Bronchus fibroblast of lung (primary cell): ENCODE data around the gene BMX. TPM values are rescaled to one million over a fixed set of nuclear protein-coding genes. Genes with fewer than 3 reads are reported as not detected.

Experiments used
- total RNA-seq: library from RNA; depleted of rRNA; stranded (reverse); fragments of >200 nt; gene quantifications from 2 replicates; pipeline ENCODE4 v1.2.3, GENCODE V29; 2015

The BMX gene
- not detected in 2 replicates for total RNA-seq

DNA sequence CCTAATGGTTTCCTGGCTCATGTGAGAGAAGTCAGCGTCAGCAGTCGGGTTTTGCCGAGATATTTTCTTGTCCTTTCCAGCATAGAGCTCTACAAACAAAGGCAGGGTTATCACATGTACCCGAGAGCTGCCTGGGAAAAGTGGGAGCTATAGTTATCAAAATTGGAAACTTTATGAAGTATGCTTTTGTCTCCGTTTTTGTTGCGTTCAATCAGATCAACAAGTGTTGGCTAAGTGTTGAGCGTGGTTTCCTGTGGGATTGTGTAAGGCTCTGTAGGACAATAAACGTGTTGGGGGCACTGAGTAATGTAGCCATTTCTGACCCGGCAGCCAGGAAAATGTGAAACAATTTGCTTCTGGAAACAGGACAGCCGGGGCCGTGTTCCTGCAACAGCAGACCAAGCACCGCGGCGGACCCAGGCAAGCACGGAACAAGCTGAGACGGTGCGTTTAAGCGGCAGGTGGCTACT, at the start of gene BMX:
Gene BMX, plus strand, starts transcription at position 311 of the 470 bp plus-strand sequence. CDS start 7,547 bp downstream, outside the sequence.

DNA sequence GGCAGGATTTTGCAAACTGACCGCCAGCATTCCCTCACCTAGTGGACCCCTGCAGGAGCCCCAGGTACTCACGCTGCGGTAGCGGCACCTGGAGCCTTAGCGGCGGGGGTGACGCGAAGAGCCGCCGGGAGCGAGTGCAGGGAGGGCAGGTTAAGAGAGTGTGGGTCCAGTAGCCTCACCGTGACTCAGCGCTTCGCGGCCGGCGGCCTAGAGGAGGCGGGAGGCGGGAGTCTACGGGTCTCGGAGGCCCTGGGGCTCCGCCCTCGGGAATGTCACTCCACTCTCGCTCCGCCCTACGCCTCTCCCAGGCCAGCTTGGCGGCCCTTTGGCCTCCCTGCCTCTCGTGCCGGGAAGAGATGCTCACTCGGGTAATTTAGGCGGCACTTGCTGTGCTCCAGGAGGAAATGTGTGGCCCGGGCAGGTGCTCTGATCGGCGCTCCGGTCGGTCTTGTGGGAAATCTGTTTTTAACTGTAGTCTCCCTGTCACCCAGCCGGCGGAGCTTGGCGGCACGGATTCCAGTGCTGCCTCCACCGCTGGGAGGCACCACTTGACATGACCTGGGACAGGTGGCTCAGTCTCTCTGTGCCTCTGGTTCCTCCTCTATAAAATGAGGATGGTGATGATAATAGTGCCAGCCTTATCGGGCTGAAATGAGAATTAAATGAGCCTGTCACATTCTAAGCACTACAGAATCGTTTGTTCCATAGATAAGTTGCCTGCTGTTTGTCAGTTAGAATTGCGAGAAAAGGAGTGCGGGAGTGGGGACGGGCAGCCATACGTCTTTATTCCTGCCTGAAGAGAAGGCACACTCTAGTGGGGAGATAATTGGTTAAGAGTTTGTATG, 7.3 kb upstream of the BMX start, which contains the start of gene PIR:
Gene PIR, minus strand, starts transcription at position 216 of the 845 bp plus-strand sequence. CDS start 2,076 bp downstream, outside the sequence.

DNA sequence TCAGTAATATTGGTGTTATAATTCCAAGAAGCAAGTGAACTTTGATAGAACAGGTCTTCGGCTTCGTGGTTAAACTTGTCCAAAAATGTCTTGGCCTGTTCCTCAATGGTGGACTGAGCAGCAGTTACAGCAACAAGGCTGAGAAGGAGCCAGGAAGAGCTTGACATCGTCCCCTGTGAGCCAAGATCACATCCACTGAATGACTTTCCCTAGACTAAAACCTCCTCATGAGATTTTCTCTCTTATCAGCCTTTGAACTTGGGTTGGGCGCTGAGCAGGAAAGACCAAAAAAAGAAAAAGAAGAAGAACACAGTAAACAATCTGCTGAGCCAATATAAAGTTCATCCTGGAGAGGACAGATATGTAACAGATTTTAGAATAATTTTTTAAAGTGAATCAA, 100.1 kb downstream of the BMX start, which contains the start of gene ACE2:
Gene ACE2, minus strand, starts transcription at position 216 of the 400 bp plus-strand sequence. Its CDS starts 49 bp downstream, at position 167.

Other genes starting within 250 kb of the BMX start
- 0.74 and 2.0 TPM in 2 replicates for gene ASB9, start 230.7 kb upstream of the BMX start, total RNA-seq
- gene ASB11, start 185.2 kb upstream of the BMX start, total RNA-seq = not detected in 2 replicates
- 5.1 and 7.6 TPM in 2 replicates for gene PIGA, start 165.3 kb upstream of the BMX start, total RNA-seq
- under 0.01 TPM in 1 of 2 replicates, not detected in the other for gene VEGFD, start 116.4 kb upstream of the BMX start, total RNA-seq
- gene PIR, start 7.5 kb upstream of the BMX start, total RNA-seq = 7.7 and 8.5 TPM in 2 replicates
- gene ACE2, start 100.2 kb downstream of the BMX start, total RNA-seq = not detected in 2 replicates
- 0.15 TPM in 1 of 2 replicates, not detected in the other for gene CLTRN, start 164.0 kb downstream of the BMX start, total RNA-seq
- gene CA5B, start 237.5 kb downstream of the BMX start, total RNA-seq = 4.8 and 10.1 TPM in 2 replicates